Left renal pelvis (tissue), 4 donors: ENCODE results near the gene SP2. TPM values are rescaled to one million over a fixed set of nuclear protein-coding genes. Genes with fewer than 3 reads are reported as not detected.
A peak's percentile ranks its signal among the peaks of the same experiment; 100 is the strongest.
"Not testable (repeated sequence)": the region's sequence is repeated elsewhere in the genome, so short reads cannot be mapped to it uniquely, and the experiment has no call there.

Source experiments
- DNase-seq, 4 donors: peaks; one replicate each; pipeline ENCODE4 v3.0.0-alpha.2; 2013; ENCODE audit warnings: low read depth in 4 of 4, low spot score in 3 of 4
- polyA plus RNA-seq, 4 donors: library from polyadenylated mRNA; unstranded; fragments of 120-200 nt; gene quantifications; one replicate each; pipeline ENCODE4 v1.2.1, GENCODE V29; 2013; ENCODE audit not compliant: insufficient read length in 4 of 4

SP2 gene
- polyA plus RNA-seq, 4 donors, result 20.8 to 27.1 (median 23.4) TPM

DNA sequence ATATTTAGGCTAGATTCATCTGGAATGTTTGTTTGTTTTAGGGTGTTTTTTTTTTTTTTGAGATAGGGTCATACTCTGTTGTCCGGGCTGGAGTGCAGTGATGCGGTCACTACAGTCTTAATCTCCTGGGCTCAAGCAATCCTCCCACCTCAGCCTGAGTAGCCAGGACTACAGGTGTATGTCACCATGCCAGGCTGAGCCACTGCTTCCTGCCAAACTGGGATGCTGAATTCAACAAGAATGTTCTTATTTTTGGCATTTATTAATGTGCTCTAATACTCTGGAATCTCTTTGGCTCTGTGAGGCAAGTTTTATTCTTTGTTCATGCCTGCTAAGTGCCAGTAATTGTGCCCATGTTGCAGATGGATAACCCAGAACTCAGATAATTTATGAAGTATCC lies 21.5 kb downstream of the SP2 start:
- no peak for DNase-seq

DNA sequence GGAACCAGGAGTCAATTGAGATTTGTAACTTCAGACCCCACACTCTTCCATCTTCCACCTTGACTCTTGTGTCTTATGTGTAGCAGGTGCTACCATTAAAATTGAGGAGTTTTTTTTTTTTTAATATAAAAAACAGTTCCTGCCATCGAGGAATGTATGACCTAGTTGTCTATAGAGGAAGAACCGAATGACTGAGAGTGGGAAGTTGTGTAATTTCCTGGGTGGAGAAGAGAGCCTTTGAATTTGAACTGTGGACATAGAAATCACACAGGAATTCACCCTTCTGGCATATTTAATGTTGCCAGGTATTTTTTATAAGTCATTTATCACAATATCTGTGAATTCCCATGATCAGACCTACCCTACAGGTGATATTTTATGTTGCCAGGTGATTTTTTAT lies 22.0 kb downstream of the SP2 start:
- DNase-seq, result no peak

GRCh38 chr17:47918991-47919390 lies 23.0 kb downstream of the SP2 start:
- no peak for DNase-seq

DNA sequence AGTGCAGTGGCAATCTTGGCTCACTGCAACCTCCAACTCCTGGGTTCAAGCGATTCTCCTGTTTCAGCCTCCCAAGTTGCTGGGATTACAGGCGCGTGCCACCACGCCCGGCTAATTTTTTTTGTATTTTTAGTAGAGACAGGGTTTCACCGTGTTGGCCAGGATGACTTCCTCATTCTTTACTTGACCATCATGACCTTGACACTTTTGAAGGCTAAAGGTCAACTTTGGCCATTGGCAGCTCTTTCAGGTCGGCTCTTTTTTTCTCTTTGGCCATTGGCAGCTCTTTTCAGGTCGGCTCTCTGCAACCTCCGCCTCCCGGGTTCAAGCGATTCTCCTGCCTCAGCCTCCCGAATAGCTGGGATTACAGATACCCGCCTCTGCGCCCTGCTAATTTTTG lies 23.9 kb downstream of the SP2 start:
- DNase-seq, result not testable (repeated sequence)

DNA sequence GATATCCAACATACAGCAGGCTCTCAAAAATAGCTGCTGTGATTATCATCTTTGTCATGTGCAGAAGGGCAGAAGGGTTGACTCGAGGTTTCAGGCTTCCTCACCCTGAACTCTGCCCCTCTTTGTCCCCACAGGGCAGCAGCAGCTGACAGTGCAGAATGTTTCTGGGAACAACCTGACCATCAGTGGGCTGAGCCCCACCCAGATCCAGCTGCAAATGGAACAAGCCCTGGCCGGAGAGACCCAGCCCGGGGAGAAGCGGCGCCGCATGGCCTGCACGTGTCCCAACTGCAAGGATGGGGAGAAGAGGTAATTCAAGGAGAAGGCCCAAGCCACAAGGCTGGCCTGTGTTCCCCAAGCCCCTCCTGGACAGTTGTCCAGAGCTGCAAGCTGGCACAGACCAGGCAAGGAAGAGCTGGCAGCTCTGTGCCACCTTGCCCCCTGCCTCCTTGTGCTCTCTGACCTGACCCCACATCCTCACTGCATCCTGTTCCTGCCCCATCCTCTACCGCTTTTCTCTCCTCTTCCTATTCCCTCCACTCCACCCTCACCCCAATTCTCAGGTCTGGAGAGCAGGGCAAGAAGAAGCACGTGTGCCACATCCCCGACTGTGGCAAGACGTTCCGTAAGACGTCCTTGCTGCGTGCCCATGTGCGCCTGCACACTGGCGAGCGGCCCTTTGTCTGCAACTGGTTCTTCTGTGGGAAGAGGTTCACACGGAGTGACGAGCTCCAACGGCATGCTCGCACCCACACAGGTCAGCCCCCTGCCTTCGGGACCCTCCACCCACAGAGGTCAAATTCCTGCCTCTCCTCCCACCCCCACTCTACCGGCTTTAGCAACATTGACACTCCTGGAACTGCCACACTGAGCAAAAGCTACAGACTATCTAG lies 29.0 kb downstream of the SP2 start:
- no peak for DNase-seq

- DNase-seq, result no peak
Observed at GRCh38 chr17:47925678-47925988, 29.6 kb downstream of the SP2 start.

DNA sequence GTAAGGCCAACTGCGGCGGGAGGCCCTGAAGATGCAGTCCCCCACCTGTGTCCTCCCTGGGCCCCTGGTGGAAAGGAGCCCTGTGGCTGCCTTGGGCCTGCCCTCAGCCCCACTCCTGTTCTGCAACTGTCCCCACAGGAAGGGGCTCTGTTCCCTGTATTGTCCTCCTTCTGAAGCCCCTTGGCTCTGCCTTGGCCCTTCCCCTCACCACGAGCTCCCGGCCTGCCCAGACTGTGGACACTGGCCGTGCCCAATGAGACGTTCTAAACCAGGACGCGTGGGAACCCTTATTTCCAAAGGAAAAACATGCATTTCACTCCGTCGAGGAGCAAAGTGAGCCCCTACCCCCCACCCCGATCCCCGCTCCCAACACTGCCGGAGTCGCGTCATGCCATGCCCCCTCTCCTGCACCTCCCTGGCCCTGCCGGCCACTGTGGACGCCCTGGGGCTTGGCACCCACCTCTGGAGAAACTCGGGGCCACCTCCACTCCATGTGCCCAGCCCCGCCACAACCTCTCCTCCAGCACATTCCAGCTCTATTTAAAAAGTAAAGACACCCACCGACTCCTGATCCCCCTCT lies 31.9 kb downstream of the SP2 start:
- DNase-seq, result no peak

DNA sequence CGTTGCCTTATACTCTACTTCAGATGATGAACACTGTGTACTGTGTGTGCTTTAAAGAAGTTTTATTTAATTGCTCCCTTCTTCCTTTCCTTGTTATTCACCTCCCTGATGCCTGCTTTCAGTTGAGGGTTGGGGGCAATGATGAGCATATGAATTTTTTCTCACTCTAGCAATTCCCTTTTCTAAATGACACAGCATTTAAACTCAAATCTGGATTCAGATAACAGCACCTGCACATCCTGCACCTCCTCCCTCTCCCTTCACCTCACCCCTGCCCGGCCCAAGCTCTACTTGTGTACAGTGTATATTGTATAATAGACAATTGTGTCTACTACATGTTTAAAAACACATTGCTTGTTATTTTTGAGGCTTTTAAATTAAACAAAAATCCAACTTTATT lies 32.4 kb downstream of the SP2 start:
- DNase-seq, result no peak

GRCh38 chr17:47929218-47930000 lies 33.4 kb downstream of the SP2 start:
- no peak for DNase-seq

- DNase-seq, result no peak
Observed at GRCh38 chr17:47931848-47932247, 35.8 kb downstream of the SP2 start.

DNA sequence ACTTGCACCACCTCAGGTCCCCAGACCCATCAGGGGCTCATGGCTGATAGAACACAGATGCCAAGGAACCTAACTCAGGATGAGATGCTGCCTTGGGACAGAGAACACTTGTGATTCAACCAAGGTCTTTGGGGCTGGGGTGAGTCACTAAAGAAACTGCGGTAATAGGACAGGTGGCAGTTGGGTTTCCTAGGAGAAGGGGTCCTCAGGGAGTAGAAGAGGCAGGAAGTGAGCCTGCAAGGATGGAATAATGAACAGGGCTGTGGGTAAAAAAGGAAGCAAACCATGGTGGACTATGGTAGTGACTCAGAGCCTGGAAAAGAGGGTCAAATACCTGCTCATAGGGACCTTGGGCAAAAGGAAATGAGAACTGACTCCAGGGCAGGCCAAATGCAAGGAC lies 38.8 kb downstream of the SP2 start:
- no peak for DNase-seq

- not testable (repeated sequence) for DNase-seq
Observed at GRCh38 chr17:47935468-47935867, 39.4 kb downstream of the SP2 start.

GRCh38 chr17:47935961-47936360 lies 39.9 kb downstream of the SP2 start:
- no peak for DNase-seq

DNA sequence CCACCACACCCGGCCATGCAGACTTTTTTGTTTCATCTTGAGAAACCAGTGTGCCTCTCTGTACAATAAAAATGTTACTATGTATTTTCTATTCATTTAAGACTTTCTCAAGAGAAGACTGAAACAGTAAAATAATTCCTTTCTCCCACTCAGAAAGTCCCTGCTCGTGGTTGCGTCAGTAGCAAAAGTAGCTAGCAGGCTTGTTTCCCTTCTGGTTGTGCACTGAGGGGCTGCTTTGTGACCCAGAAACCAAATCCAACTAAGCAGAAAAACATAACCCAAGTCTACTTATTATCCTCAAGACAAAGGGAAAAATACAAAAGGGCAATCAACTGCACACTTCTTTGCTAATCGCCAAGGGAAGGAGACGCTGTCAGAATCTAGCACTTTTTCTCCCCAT lies 41.9 kb downstream of the SP2 start:
- DNase-seq, result no peak

- DNase-seq, result peak; percentile 77 to 93 (median 84)
Observed at GRCh38 chr17:47941246-47942095, 45.4 kb downstream of the SP2 start, which contains the start of gene PNPO. PNPO (plus strand) TSS chr17:47941571; CDS start chr17:47941676, 105 bp downstream.

DNA sequence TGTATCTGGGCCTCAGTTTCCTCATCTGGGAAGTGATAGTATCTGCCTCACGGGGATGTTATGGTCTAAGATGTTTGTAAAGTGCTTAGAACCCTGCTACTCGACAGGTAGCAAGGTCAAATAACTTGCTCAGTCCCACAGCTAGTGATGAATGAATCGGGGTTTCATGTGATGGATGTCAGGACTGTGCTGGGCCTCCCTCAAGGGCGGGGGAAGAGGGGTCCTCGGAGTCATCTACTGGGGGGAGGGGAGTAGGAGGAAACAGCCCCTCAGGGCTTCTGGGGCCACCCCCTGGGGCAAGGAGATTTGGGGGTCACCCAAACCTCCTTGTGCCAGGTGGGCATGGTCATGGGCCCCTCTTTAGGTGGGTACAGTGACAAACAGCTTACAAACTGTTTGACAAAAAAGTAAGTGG lies 46.1 kb downstream of the SP2 start:
- no peak for DNase-seq

- DNase-seq, result no peak
Observed at GRCh38 chr17:47942568-47942967, 46.5 kb downstream of the SP2 start.

DNA sequence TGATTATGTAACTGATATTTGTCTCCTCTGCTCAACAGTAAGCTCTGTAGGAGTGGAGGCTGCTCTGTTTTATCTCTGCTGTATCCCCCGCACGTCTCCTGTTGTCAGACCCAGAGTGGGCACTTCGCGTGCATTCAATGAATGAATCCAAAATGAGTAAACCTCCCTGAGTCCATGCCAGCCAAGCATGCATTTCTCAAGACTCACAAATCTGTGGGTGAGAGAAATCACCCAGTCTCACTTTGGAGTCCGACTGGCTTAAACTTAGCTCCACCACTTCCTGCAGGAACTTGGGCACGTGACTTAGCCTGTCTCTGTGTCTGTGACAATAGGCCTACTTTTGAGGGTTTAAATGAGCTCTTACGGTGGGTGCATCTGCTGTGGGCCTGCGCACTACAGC lies 49.0 kb downstream of the SP2 start:
- DNase-seq, result no peak

GRCh38 chr17:47945529-47946508 lies 49.8 kb downstream of the SP2 start:
- DNase-seq, result no peak
